IMR-90 (cell line): Measurements from ENCODE around the gene TMEM63A.

Experiments used
- BHLHE40 ChIP-seq: fragments of 150-350 bp; IDR thresholded peaks from 2 replicates; pipeline ENCODE4 v1.6.1; 2016; ENCODE audit warnings: mild to moderate bottlenecking, low read depth, low read length
- CEBPB ChIP-seq: IDR thresholded peaks from 2 replicates; pipeline ENCODE4 v1.6.1; 2012; ENCODE audit warnings: low read depth, low read length, improper control_type of control experiment
- FOS ChIP-seq: fragments of 150-350 bp; IDR thresholded peaks from 2 replicates; pipeline ENCODE4 v1.6.1; 2016; ENCODE audit warnings: low read depth, low read length
- MAFK ChIP-seq: IDR thresholded peaks from 2 replicates; pipeline ENCODE4 v1.6.1; 2012; ENCODE audit warnings: low read depth, low read length, improper control_type of control experiment
- NFE2L2 ChIP-seq: fragments of 150-350 bp; IDR thresholded peaks from 2 replicates; pipeline ENCODE4 v1.6.1; 2016; ENCODE audit warnings: low read depth, mild to moderate bottlenecking, low read length
- POLR2A ChIP-seq: IDR thresholded peaks from 2 replicates; pipeline ENCODE4 v1.6.1; 2012; ENCODE audit warnings: mild to moderate bottlenecking, low read depth, low read length
- RAD21 ChIP-seq: IDR thresholded peaks from 2 replicates; pipeline ENCODE4 v1.6.1; 2012; ENCODE audit warnings: low read length, improper control_type of control experiment
- RFX5 ChIP-seq: IDR thresholded peaks from 2 replicates; pipeline ENCODE4 v1.8.0; 2012; ENCODE audit warnings: low read depth, mild to moderate bottlenecking, low read length, moderate library complexity
- SMC3 ChIP-seq: fragments of 150-350 bp; IDR thresholded peaks from 2 replicates; pipeline ENCODE4 v1.6.1; 2016; ENCODE audit warnings: low read depth, mild to moderate bottlenecking, antibody characterized with exemption, low read length, moderate library complexity
- TF ChIP-seq, protein P1 (sequence below): conservative IDR thresholded peaks from 2 replicates; pipeline ENCODE4 v1.5.1; 2012; ENCODE audit warnings: mild to moderate bottlenecking, low read depth, low read length, improper control_type of control experiment
- TF ChIP-seq, protein P2 (sequence below): fragments of 150-350 bp; IDR thresholded peaks from 2 replicates; pipeline ENCODE4 v1.6.1; 2016; ENCODE audit warnings: low read depth, mild to moderate bottlenecking, low read length, moderate library complexity, borderline replicate concordance
- TF ChIP-seq, protein P3 (sequence below): fragments of 150-350 bp; IDR thresholded peaks from 2 replicates; pipeline ENCODE4 v1.6.1; 2017; ENCODE audit warnings: mild to moderate bottlenecking, antibody characterized with exemption, low read length, low read depth

DNA sequence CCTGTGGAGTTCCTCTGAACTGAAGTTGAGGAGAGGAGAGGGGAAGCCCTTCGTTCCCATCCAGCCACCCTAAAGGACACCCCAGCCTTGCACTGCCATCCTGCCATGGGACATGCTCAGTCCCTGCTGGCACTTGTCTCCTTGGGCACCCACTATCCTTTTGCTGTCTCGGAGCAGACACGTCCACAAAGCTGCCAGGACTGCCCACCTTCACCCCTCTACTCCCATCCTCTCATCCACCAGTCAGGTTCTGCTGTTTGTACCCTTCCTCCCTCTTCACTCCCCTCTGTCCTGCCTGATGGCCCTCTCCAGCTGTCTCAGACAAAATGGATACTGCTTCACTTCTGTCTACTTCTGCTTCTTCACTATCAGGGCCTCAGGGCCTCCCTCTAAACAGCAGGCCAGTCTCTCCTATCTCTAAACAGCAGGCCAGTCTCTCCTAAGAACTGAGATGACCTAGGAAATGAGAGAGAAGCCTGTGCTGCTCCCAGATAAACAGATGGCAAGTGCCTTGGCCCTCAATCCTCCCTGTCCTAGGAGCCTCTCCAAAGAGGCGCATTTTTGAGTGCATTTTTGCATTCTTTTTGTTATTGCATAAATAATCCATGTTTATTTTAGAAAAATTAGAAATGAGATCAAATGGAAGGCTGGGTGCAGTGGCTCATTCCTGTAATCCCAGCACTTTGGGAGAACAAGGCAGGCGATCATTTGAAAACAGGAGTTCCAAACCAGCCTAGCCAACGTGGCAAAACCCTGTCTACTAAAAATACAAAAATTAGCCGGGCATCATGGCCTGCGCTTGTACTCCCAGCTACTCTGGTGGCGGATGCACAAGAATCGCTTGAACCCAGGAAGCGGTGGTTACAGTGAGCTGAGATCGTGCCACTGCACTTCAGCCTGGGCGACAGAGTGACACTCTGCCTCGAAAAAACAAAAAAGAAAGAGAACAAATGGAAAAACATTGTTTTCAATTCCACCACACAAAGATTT, 46.3 kb upstream of the TMEM63A start:
- TF ChIP-seq, protein P1, sequence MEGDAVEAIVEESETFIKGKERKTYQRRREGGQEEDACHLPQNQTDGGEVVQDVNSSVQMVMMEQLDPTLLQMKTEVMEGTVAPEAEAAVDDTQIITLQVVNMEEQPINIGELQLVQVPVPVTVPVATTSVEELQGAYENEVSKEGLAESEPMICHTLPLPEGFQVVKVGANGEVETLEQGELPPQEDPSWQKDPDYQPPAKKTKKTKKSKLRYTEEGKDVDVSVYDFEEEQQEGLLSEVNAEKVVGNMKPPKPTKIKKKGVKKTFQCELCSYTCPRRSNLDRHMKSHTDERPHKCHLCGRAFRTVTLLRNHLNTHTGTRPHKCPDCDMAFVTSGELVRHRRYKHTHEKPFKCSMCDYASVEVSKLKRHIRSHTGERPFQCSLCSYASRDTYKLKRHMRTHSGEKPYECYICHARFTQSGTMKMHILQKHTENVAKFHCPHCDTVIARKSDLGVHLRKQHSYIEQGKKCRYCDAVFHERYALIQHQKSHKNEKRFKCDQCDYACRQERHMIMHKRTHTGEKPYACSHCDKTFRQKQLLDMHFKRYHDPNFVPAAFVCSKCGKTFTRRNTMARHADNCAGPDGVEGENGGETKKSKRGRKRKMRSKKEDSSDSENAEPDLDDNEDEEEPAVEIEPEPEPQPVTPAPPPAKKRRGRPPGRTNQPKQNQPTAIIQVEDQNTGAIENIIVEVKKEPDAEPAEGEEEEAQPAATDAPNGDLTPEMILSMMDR: no peak
- TF ChIP-seq SMC3 (no peak), FOS (no peak), POLR2A (no peak), CEBPB (no peak), NFE2L2 (no peak), RFX5 (no peak), BHLHE40 (no peak), RAD21 (no peak), MAFK (no peak)
- TF ChIP-seq, protein P2, sequence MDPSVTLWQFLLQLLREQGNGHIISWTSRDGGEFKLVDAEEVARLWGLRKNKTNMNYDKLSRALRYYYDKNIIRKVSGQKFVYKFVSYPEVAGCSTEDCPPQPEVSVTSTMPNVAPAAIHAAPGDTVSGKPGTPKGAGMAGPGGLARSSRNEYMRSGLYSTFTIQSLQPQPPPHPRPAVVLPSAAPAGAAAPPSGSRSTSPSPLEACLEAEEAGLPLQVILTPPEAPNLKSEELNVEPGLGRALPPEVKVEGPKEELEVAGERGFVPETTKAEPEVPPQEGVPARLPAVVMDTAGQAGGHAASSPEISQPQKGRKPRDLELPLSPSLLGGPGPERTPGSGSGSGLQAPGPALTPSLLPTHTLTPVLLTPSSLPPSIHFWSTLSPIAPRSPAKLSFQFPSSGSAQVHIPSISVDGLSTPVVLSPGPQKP: no peak
- TF ChIP-seq, protein P3, sequence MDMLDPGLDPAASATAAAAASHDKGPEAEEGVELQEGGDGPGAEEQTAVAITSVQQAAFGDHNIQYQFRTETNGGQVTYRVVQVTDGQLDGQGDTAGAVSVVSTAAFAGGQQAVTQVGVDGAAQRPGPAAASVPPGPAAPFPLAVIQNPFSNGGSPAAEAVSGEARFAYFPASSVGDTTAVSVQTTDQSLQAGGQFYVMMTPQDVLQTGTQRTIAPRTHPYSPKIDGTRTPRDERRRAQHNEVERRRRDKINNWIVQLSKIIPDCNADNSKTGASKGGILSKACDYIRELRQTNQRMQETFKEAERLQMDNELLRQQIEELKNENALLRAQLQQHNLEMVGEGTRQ: no peak
